ENCODE results near the gene KIF3A.

KIF3A gene

DNA sequence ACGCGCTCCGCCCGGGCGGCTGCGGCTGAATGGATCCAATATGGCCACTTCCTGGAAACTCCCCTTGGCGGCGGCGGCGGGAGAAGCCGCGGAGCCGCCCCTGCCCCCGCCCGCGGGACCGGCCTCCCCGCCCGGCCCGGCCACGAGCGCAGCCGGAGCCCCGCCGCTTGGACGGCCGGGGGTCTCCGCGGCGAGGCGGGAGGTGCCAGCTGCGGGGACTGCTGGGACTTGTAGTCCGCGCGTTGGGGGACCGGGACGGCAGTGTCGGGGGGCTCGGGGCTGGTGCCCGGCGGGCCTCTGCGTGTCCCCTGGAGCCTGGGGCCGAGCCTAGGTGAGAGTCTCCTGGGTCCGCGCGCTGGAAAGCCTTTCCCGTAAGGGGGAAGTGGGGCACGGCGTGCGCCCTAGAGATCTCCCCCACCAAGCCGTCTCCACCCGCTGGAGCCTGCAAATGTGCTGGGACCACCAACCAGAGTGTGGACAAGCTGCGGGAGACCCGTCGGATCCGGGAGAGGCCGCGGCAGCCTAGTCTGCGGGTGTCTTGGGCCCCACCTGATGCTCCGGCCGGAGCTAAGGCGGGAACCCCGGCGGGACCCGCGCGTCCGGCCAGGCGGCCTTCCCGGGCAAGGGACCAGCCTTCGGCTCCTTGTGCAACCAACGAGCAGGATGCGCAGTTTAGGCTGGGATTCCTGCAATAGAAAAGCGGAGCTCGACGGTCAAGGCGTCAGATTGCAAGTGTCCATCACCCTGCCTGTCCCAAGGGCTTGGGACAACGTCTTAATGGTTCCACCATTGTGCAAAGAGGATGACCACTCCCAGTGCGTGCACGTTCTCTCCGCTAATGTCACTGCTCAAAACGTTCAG is 40.1 kb upstream of the KIF3A start, which contains the start of gene SEPTIN8:
Gene SEPTIN8, minus strand, starts transcription at position 31 of the 861 bp plus-strand sequence. CDS start 102 bp downstream, outside the sequence.
- no peaks in the 10 kb centered on the region for H3K27me3 ChIP-seq (ENCODE audit: control insufficient read depth in 5 of 5, insufficient read depth in 4 of 5, low read length in 5 of 5)
- no peaks in the 10 kb centered on the region for H3K36me3 ChIP-seq (ENCODE audit: control insufficient read depth in 5 of 5, insufficient read depth in 5 of 5, low read length in 5 of 5)
- peaks cover 6 to 55% (median 48%) of the 10 kb centered on the region in 5 donors for H3K4me1 ChIP-seq (ENCODE audit: control insufficient read depth in 5 of 5, insufficient read depth in 5 of 5, low read length in 5 of 5)
- H3K27ac ChIP-seq (ENCODE audit: low read depth, low read length), result peak within 1 kb of the TSS; percentile 68
- H3K9ac ChIP-seq (ENCODE audit: low read length in 5 of 5), result peak within 1 kb of the TSS in 4 of 5 donors; percentile 68 to 84 (median 83)
- no peaks in the 10 kb centered on the region for H3K9me3 ChIP-seq (ENCODE audit: control insufficient read depth in 5 of 5, low read length in 5 of 5)
- peak within 1 kb of the TSS; percentile 80 to 95 (median 86) for H3K4me3 ChIP-seq (ENCODE audit: low read depth in 1 of 5, low read length in 5 of 5)

DNA sequence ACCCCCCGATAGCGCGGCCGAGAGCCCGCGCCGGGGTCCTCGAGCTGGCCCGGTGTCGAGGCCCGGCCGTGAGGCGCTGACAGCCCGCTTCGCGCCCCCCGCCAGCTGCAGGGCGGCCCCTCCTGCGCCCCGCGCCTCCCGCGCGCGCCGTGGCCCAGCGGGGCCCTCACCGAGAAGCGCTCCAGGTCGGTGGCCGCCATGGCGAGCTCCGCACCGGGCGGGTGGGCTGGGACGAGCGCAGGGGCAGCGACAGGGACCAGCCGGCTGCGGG is 39.5 kb upstream of the KIF3A start:
- peaks cover 6 to 57% (median 53%) of the 10 kb centered on the region in 5 donors for H3K4me1 ChIP-seq (ENCODE audit: control insufficient read depth in 5 of 5, insufficient read depth in 5 of 5, low read length in 5 of 5)
- peak overlapping the region in 4 of 5 donors; percentile 81 to 95 (median 87) for H3K4me3 ChIP-seq (ENCODE audit: low read depth in 1 of 5, low read length in 5 of 5)
- no peaks in the 10 kb centered on the region for H3K9me3 ChIP-seq (ENCODE audit: control insufficient read depth in 5 of 5, low read length in 5 of 5)
- H3K9ac ChIP-seq (ENCODE audit: low read length in 5 of 5), result peak overlapping the region in 4 of 5 donors; percentile 68 to 84 (median 74)
- H3K27me3 ChIP-seq (ENCODE audit: control insufficient read depth in 5 of 5, insufficient read depth in 4 of 5, low read length in 5 of 5), result no peaks in the 10 kb centered on the region
- peak overlapping the region; percentile 62 for H3K27ac ChIP-seq (ENCODE audit: low read depth, low read length)
- H3K36me3 ChIP-seq (ENCODE audit: control insufficient read depth in 5 of 5, insufficient read depth in 5 of 5, low read length in 5 of 5), result no peaks in the 10 kb centered on the region

DNA sequence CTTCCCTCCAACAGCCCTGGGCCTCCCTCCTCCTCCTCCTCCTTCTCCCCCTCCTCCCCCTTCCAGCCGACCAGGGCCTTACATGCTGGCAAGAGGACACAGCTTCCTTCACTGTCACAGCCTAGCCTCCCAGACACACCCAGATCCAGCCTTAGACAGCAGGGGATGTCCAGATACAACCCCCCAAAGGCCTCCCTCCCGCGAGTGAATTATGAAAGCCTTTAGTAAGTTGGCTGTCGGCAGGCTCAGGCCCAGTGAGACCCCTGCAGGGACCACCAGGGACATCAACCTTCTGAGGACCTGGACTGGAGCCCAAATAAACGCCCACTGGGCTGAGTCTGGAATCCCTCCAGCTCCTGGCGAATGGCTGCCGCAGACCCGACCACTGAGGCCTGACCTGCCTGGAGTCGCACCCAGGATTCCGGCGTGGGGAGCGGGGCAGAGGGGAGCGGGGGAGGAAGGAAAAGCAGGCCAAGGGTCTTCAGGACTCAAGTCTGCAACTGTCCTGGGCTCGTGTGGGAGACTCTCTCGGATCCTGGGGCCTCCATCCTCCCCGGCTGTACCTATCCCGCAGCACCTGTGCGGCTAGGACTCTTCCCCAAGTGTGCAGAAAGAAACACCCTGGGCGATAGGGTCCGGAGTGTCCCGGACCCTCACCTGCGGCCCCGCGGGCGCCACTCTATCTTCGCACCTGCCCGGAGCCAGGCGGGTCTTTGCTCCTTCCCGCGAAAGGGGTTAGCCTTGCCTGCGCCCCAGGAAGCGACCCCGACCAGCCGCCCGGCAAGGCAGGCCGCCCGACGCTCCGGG is 39.0 kb upstream of the KIF3A start:
- Histone ChIP-seq H3K9ac (ENCODE audit: low read length in 5 of 5) (peak overlapping the region in 4 of 5 donors; percentile 68 to 84 (median 74)), H3K9me3 (ENCODE audit: control insufficient read depth in 5 of 5, low read length in 5 of 5) (no peaks in the 10 kb centered on the region), H3K36me3 (ENCODE audit: control insufficient read depth in 5 of 5, insufficient read depth in 5 of 5, low read length in 5 of 5) (no peaks in the 10 kb centered on the region), H3K4me1 (ENCODE audit: control insufficient read depth in 5 of 5, insufficient read depth in 5 of 5, low read length in 5 of 5) (peaks cover 6 to 62% (median 58%) of the 10 kb centered on the region in 5 donors), H3K4me3 (ENCODE audit: low read depth in 1 of 5, low read length in 5 of 5) (peak overlapping the region; percentile 46 to 95 (median 86)), H3K27ac (ENCODE audit: low read depth, low read length) (peak overlapping the region; percentile 62), H3K27me3 (ENCODE audit: control insufficient read depth in 5 of 5, insufficient read depth in 4 of 5, low read length in 5 of 5) (no peaks in the 10 kb centered on the region)

DNA sequence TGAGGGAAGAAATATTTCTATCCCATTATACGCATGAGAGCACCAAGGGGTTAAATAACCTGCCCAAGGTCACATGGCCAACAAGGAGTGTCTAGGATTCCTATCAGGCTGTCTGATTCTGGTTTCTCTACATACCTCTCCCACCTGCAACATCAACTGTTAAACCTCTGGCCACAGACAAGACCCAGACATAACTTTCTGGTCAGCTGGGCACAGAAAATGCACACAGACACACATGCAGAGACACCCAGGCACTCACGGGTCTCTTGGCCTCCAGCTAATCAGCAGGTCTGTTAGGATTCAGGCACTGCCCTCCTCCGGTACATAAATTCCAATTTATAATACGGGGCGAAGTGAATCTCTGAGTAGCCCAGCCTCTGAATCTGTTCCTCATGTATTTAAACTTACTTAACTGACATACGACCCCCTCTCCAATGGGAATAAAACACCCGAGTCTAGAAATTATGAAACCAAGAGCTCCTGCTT is 38.2 kb upstream of the KIF3A start:
- peak overlapping the region in 4 of 5 donors; percentile 1 to 71 (median 35) for H3K9ac ChIP-seq (ENCODE audit: low read length in 5 of 5)
- H3K4me1 ChIP-seq (ENCODE audit: control insufficient read depth in 5 of 5, insufficient read depth in 5 of 5, low read length in 5 of 5), result peaks cover 6 to 70% (median 64%) of the 10 kb centered on the region in 5 donors
- peak overlapping the region; percentile 62 for H3K27ac ChIP-seq (ENCODE audit: low read depth, low read length)

DNA sequence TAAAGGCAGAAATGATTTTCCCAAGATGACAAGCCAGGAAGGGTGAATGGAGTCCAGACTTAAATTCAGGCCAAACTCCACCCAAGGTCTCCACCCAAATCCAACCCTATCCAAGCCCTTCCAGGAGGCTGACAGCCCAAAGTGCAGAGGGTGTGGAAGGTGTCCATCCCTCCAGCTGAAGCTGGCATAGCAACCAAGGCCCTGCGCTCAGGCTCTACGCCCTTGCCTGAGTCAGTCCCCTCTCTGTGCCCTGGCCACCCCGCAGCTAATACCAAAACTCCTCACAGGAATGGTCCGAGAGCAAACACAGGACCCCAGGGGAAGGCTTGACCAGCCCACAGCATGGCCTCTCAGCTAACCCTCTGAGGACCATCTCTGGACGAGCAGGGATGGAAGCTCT is 37.5 kb upstream of the KIF3A start:
- H3K27me3 ChIP-seq (ENCODE audit: control insufficient read depth in 5 of 5, insufficient read depth in 4 of 5, low read length in 5 of 5), result no peaks in the 10 kb centered on the region
- H3K27ac ChIP-seq (ENCODE audit: low read depth, low read length), result peak overlapping the region; percentile 62
- H3K4me3 ChIP-seq (ENCODE audit: low read depth in 1 of 5, low read length in 5 of 5), result peak overlapping the region in 1 of 5 donors; percentile 2
- H3K9me3 ChIP-seq (ENCODE audit: control insufficient read depth in 5 of 5, low read length in 5 of 5), result no peaks in the 10 kb centered on the region
- no peaks in the 10 kb centered on the region for H3K36me3 ChIP-seq (ENCODE audit: control insufficient read depth in 5 of 5, insufficient read depth in 5 of 5, low read length in 5 of 5)
- peaks cover 6 to 70% (median 64%) of the 10 kb centered on the region in 5 donors for H3K4me1 ChIP-seq (ENCODE audit: control insufficient read depth in 5 of 5, insufficient read depth in 5 of 5, low read length in 5 of 5)
- H3K9ac ChIP-seq (ENCODE audit: low read length in 5 of 5), result peak overlapping the region in 1 of 5 donors; percentile 71

More for the DNA sequence above, 38.2 kb upstream of the KIF3A start:
- Histone ChIP-seq H3K27me3 (ENCODE audit: control insufficient read depth in 5 of 5, insufficient read depth in 4 of 5, low read length in 5 of 5) (no peaks in the 10 kb centered on the region), H3K4me3 (ENCODE audit: low read depth in 1 of 5, low read length in 5 of 5) (peak overlapping the region in 2 of 5 donors; percentile 8 to 86), H3K36me3 (ENCODE audit: control insufficient read depth in 5 of 5, insufficient read depth in 5 of 5, low read length in 5 of 5) (no peaks in the 10 kb centered on the region), H3K9me3 (ENCODE audit: control insufficient read depth in 5 of 5, low read length in 5 of 5) (no peaks in the 10 kb centered on the region)

DNA sequence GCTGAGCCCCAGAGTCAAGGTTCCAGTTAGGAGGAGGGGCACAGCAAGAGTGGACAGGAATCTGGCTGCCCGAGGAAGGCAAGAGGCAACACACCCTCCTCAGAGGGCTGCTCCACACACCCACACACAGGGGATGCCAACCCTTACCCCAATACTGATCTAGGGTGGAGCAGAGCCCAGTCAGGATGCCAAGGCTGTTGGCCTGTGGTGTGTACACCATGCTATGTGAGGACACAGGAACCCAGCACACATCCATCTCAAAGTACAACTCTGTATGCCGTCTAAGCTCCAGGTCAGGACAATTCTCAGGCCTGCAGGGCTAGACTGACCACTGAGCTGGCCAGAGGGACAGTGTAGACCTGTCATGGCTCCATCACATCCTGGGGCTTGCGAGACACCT is 37.1 kb upstream of the KIF3A start:
- H3K9me3 ChIP-seq (ENCODE audit: control insufficient read depth in 5 of 5, low read length in 5 of 5), result no peaks in the 10 kb centered on the region
- peak overlapping the region in 1 of 5 donors; percentile 17 for H3K9ac ChIP-seq (ENCODE audit: low read length in 5 of 5)
- no peaks in the 10 kb centered on the region for H3K36me3 ChIP-seq (ENCODE audit: control insufficient read depth in 5 of 5, insufficient read depth in 5 of 5, low read length in 5 of 5)
- no peak overlapping the region for H3K27ac ChIP-seq (ENCODE audit: low read depth, low read length)
- no peaks in the 10 kb centered on the region for H3K27me3 ChIP-seq (ENCODE audit: control insufficient read depth in 5 of 5, insufficient read depth in 4 of 5, low read length in 5 of 5)
- peaks cover 6 to 70% (median 64%) of the 10 kb centered on the region in 5 donors for H3K4me1 ChIP-seq (ENCODE audit: control insufficient read depth in 5 of 5, insufficient read depth in 5 of 5, low read length in 5 of 5)
- H3K4me3 ChIP-seq (ENCODE audit: low read depth in 1 of 5, low read length in 5 of 5), result peak overlapping the region in 1 of 5 donors; percentile 31

DNA sequence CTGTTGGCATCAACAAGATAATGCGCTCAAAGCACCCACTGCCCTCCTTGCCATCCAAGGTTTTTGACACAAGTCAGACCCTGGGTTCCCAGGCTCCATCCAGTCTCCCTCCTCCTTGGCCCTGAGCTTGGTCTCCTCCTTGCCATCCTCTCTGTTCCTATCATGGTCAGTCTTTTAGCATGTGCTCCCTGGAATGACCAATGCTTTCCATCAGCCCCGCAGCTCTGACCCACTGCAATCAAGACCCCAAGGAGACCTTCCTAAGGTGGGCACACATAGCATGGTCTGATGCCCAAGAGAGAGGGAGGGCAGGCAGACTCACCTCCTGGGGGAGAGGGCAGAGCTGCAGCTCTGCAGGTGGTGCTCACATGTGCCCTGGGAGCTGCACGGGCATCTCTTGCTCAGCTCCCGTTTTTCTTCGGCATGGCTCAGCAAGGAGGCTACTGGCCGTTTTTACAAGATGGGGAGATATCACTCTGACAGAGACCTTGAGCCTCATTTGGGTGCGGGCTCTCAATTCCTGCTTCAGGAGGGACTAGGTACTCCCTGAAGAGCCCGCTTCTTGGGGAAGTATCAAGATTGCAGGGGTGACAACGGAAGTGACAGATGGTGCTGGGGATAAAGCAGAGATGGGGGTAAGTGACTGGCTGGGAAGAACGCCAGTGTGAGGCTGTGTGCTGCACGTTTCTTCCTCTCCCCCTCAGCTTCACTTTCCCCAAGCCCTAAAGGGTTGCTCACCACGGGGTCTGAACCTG is 36.4 kb upstream of the KIF3A start:
- H3K4me1 ChIP-seq (ENCODE audit: control insufficient read depth in 5 of 5, insufficient read depth in 5 of 5, low read length in 5 of 5), result peaks cover 6 to 70% (median 64%) of the 10 kb centered on the region in 5 donors
- H3K9me3 ChIP-seq (ENCODE audit: control insufficient read depth in 5 of 5, low read length in 5 of 5), result no peaks in the 10 kb centered on the region
- no peak overlapping the region for H3K27ac ChIP-seq (ENCODE audit: low read depth, low read length)
- no peaks in the 10 kb centered on the region for H3K36me3 ChIP-seq (ENCODE audit: control insufficient read depth in 5 of 5, insufficient read depth in 5 of 5, low read length in 5 of 5)
- H3K27me3 ChIP-seq (ENCODE audit: control insufficient read depth in 5 of 5, insufficient read depth in 4 of 5, low read length in 5 of 5), result no peaks in the 10 kb centered on the region
- no peak overlapping the region for H3K9ac ChIP-seq (ENCODE audit: low read length in 5 of 5)
- H3K4me3 ChIP-seq (ENCODE audit: low read depth in 1 of 5, low read length in 5 of 5), result no peak overlapping the region

DNA sequence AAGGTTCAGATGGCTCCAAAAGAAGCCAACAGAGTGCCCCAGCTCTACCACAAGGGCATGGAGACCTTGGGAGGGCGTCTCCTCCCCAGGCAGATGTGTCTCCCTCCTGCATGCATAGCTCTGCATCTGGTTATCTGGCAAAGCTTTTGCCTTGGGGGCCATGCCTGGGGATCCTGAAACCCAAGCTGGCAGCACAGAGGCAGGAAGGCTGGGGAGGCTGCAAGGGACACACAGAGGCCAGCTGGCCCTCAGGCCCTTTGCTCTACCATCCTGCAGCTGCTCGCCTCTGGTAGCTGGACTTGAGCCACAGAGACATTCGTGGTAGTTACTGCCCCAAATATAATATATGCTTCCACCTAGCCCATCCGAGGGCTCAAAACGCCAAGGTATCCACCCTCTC is 35.8 kb upstream of the KIF3A start:
- no peak overlapping the region for H3K27ac ChIP-seq (ENCODE audit: low read depth, low read length)
- no peaks in the 10 kb centered on the region for H3K27me3 ChIP-seq (ENCODE audit: control insufficient read depth in 5 of 5, insufficient read depth in 4 of 5, low read length in 5 of 5)
- H3K4me1 ChIP-seq (ENCODE audit: control insufficient read depth in 5 of 5, insufficient read depth in 5 of 5, low read length in 5 of 5), result peaks cover 6 to 73% (median 67%) of the 10 kb centered on the region in 5 donors
- H3K9me3 ChIP-seq (ENCODE audit: control insufficient read depth in 5 of 5, low read length in 5 of 5), result no peaks in the 10 kb centered on the region
- H3K9ac ChIP-seq (ENCODE audit: low read length in 5 of 5), result no peak overlapping the region
- no peaks in the 10 kb centered on the region for H3K36me3 ChIP-seq (ENCODE audit: control insufficient read depth in 5 of 5, insufficient read depth in 5 of 5, low read length in 5 of 5)
- no peak overlapping the region for H3K4me3 ChIP-seq (ENCODE audit: low read depth in 1 of 5, low read length in 5 of 5)

DNA sequence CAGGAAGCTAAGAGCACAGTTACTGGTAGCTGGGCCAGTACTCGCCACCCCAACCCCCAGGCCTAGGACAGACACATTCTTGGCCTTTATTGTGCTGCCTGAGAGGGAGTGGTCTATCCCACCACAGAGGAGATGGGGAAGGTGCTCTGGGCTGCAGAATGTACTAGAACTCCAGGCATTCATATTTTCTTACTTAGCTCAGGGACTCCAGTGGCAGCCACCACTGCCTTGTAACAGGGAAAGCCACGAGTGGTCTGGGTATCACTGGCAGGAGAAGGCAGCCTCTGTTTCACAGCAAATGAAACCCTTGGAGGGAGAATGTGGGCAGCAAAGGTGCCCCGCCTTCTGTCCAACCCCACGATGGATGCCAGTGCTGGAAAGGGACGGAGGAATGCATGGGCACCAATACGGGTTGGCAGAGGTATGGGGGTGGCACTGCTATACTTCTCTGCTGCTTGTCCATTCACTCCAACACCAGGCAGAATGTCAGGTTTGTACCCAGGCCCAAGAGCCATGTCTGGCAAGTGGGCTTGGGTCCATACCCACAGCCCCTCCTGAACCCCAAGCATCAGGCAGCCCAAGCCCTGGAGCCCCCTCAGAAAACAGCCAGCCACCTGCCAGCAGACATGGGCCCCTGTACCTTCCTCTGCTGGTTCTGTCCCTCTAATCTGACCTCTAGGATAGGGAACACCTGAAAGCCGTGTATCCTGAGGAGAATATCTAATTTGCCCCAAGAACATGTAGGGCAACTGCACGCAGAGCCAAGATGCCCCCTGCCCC is 35.1 kb upstream of the KIF3A start:
- Histone ChIP-seq H3K4me3 (ENCODE audit: low read depth in 1 of 5, low read length in 5 of 5) (no peak overlapping the region), H3K4me1 (ENCODE audit: control insufficient read depth in 5 of 5, insufficient read depth in 5 of 5, low read length in 5 of 5) (peaks cover 8 to 73% (median 67%) of the 10 kb centered on the region in 5 donors), H3K9me3 (ENCODE audit: control insufficient read depth in 5 of 5, low read length in 5 of 5) (no peaks in the 10 kb centered on the region), H3K27ac (ENCODE audit: low read depth, low read length) (no peak overlapping the region), H3K36me3 (ENCODE audit: control insufficient read depth in 5 of 5, insufficient read depth in 5 of 5, low read length in 5 of 5) (no peaks in the 10 kb centered on the region), H3K9ac (ENCODE audit: low read length in 5 of 5) (no peak overlapping the region), H3K27me3 (ENCODE audit: control insufficient read depth in 5 of 5, insufficient read depth in 4 of 5, low read length in 5 of 5) (no peaks in the 10 kb centered on the region)
